Measurements from ENCODE around the gene ALDH7A1. TPM values are rescaled to one million over a fixed set of nuclear protein-coding genes. Genes with fewer than 3 reads are reported as not detected.

ALDH7A1 gene
- total RNA-seq, result 26.2 and 36.3 TPM in 2 replicates

GRCh38 chr5:126594748-126595485 is at the start of gene ALDH7A1:
Gene ALDH7A1, minus strand, starts transcription at chr5:126595219. Its CDS starts 21 bp downstream, at chr5:126595198.

DNA sequence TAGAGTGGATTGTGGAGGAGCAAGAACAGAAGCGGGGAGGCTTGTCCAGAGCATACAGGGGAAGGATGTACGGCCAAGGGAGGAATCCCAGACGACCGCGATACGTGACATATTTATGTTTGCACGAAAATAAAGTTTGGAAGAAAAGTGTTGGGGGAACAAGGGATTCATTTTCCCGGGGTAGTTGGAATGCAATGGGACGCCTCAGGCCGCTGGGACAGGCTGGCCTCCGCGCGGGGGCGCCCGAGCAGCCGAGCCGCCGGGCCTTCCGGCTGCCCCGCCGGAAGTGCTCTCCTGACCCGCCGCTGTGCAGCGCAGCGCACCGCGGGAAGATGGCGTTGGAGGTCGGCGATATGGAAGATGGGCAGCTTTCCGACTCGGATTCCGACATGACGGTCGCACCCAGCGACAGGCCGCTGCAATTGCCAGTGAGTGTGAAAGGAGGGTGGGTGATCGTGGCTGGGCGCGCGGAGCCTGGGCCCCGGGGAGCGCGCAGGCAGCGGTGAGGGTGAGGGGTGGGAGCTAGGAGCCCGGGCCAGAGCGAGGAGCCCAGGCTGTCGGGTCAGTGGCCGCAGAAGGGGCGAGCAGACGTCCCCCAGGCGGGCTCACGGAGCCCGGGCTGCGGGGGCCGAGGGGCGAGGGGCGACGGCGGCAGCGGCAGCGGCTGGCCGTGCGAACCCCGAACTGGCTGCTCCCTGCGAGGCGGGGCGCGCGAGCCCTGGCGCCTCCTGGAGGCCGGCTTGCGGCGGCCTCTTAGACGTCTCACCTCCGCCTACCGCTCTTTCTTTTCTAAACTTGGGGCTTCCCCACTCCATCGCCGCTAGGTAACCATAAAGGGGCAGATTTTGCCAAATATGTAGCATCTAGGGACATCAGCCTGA is 5.9 kb upstream of the ALDH7A1 start, which contains the start of gene PHAX:
PHAX (plus strand) TSS at position 317 of the 881 bp plus-strand sequence; CDS start at position 333, 16 bp downstream.

Other genes starting within 250 kb of the ALDH7A1 start
- 3.1 and 16.1 TPM in 2 replicates for gene GRAMD2B, start 171.8 kb downstream of the ALDH7A1 start, total RNA-seq
- gene PHAX, start 5.7 kb upstream of the ALDH7A1 start, total RNA-seq, result 30.8 and 46.7 TPM in 2 replicates
- gene LMNB1, start 181.9 kb upstream of the ALDH7A1 start, total RNA-seq, result 70.4 and 89.0 TPM in 2 replicates